WTC11 (cell line): ENCODE measurements around the gene GAB1. TPM values are rescaled to one million over a fixed set of nuclear protein-coding genes. Genes with fewer than 3 reads are reported as not detected.

Experiments used
- ATAC-seq: fragments of 200-7000 bp; cut with Tn5 transposase; 2 replicates; pipeline ENCODE4 v1.10.0; 2021; ENCODE audit warnings: mild to moderate bottlenecking, moderate library complexity
- CTCF ChIA-PET: fragments of 300-600 bp; sonication (Branson Sonifier 250); formaldehyde crosslinking; loops from one replicate; lab custom pipeline; 2021; ENCODE audit warnings: antibody characterized with exemption; lab: Charles Lee
- POLR2A ChIA-PET: fragments of 350-600 bp; sonication (Branson Sonifier 250); formaldehyde crosslinking; loops from one replicate; lab custom pipeline; 2021; ENCODE audit warnings: antibody characterized with exemption; lab: Charles Lee
- DNase-seq: peaks from one replicate; pipeline ENCODE4 v3.0.0; 2021; ENCODE audit warnings: low spot score
- H3K27ac Mint-ChIP-seq: 2 replicates; pipeline ENCODE4 v1.8.0; 2021; ENCODE audit warnings: mixed read lengths
- H3K27me3 Mint-ChIP-seq: 2 replicates; pipeline ENCODE4 v1.8.0; 2021; ENCODE audit warnings: low read depth, mild to moderate bottlenecking, moderate library complexity, mixed read lengths
- H3K36me3 Mint-ChIP-seq: 2 replicates; pipeline ENCODE4 v1.8.0; 2021; ENCODE audit warnings: mixed read lengths
- H3K4me1 Mint-ChIP-seq: 2 replicates; pipeline ENCODE4 v1.8.0; 2022; ENCODE audit warnings: mixed read lengths
- H3K4me3 Mint-ChIP-seq: 2 replicates; pipeline ENCODE4 v1.8.0; 2021; ENCODE audit warnings: mild to moderate bottlenecking, moderate library complexity, mixed read lengths
- H3K9me3 Mint-ChIP-seq: 2 replicates; pipeline ENCODE4 v1.8.0; 2021; ENCODE audit warnings: mixed read lengths
- CBFB ChIP-seq: sonication (generic); formaldehyde crosslinking; IDR thresholded peaks from 2 replicates; pipeline ENCODE4 v1.8.1; 2022; ENCODE audit warnings: mild to moderate bottlenecking, low read depth, missing genetic modification reagents
- CREB1 ChIP-seq: sonication (generic); formaldehyde crosslinking; IDR thresholded peaks from 2 replicates; pipeline ENCODE4 v1.8.0; 2023; ENCODE audit warnings: mild to moderate bottlenecking, missing genetic modification reagents
- E2F4 ChIP-seq: sonication (generic); formaldehyde crosslinking; IDR thresholded peaks from 2 replicates; pipeline ENCODE4 v1.8.1; 2022; ENCODE audit warnings: low read depth, mild to moderate bottlenecking, moderate library complexity, missing genetic modification reagents, borderline replicate concordance
- E2F5 ChIP-seq: sonication (generic); formaldehyde crosslinking; IDR thresholded peaks from 2 replicates; pipeline ENCODE4 v1.8.1; 2022; ENCODE audit warnings: mild to moderate bottlenecking, moderate library complexity, missing genetic modification reagents
- FOXJ3 ChIP-seq: sonication (generic); formaldehyde crosslinking; IDR thresholded peaks from 2 replicates; pipeline ENCODE4 v1.9.0; 2021; ENCODE audit warnings: missing genetic modification reagents, mild to moderate bottlenecking, borderline replicate concordance
- NR3C1 ChIP-seq: sonication (generic); formaldehyde crosslinking; conservative IDR thresholded peaks from 2 replicates; pipeline ENCODE4 v1.8.1; 2023; ENCODE audit warnings: low read depth, mild to moderate bottlenecking, missing genetic modification reagents
- TEAD4 ChIP-seq: sonication (generic); formaldehyde crosslinking; IDR thresholded peaks from 2 replicates; pipeline ENCODE4 v1.8.0; 2022; ENCODE audit warnings: mild to moderate bottlenecking, missing genetic modification reagents
- ZNF121 ChIP-seq: sonication (generic); formaldehyde crosslinking; IDR thresholded peaks from 2 replicates; pipeline ENCODE4 v1.8.0; 2023; ENCODE audit warnings: missing genetic modification reagents
- ZNF232 ChIP-seq: sonication (generic); formaldehyde crosslinking; IDR thresholded peaks from 2 replicates; pipeline ENCODE4 v1.8.0; 2022; ENCODE audit warnings: mild to moderate bottlenecking, missing genetic modification reagents
- ZNF671 ChIP-seq: fragments of 250-450 bp; sonication (Bioruptor Pico); IDR thresholded peaks from 2 replicates; pipeline ENCODE4 v1.8.0; 2021; ENCODE audit warnings: mild to moderate bottlenecking
- total RNA-seq: library from RNA; stranded (reverse); gene quantifications from 3 replicates; pipeline ENCODE4 v1.2.3, GENCODE V29; 2021
- TF ChIP-seq, protein P1 (sequence below): sonication (generic); formaldehyde crosslinking; IDR thresholded peaks from 2 replicates; pipeline ENCODE4 v1.8.0; 2022; ENCODE audit warnings: mild to moderate bottlenecking, missing genetic modification reagents
- TF ChIP-seq, protein P2 (sequence below): sonication (generic); formaldehyde crosslinking; conservative IDR thresholded peaks from 2 replicates; pipeline ENCODE4 v1.8.1; 2022; ENCODE audit warnings: mild to moderate bottlenecking, missing genetic modification reagents
- TF ChIP-seq, protein P3 (sequence below): fragments of 250-450 bp; sonication (Bioruptor Pico); IDR thresholded peaks from 2 replicates; pipeline ENCODE4 v1.9.0; 2021; ENCODE audit warnings: mild to moderate bottlenecking
- TF ChIP-seq, protein P4 (sequence below): sonication (generic); formaldehyde crosslinking; IDR thresholded peaks from 2 replicates; pipeline ENCODE4 v1.8.0; 2023; ENCODE audit warnings: missing genetic modification reagents, mild to moderate bottlenecking, borderline replicate concordance
- TF ChIP-seq, protein P5 (sequence below): sonication (generic); formaldehyde crosslinking; IDR thresholded peaks from 2 replicates; pipeline ENCODE4 v1.8.0; 2022; ENCODE audit warnings: mild to moderate bottlenecking, missing genetic modification reagents
- TF ChIP-seq, protein P6 (sequence below): fragments of 250-450 bp; sonication (Bioruptor Pico); conservative IDR thresholded peaks from 2 replicates; pipeline ENCODE4 v1.9.0; 2021; ENCODE audit warnings: mild to moderate bottlenecking

Gene GAB1
- total RNA-seq, 1 experiment from 2014 or later: 17.4 TPM

GRCh38 chr4:143372093-143372915 is 35.6 kb downstream of the GAB1 start (continued):
- TF ChIP-seq NR3C1 (CRISPR knock-in tag): no peak
- TF ChIP-seq ZNF121 (CRISPR knock-in tag): no peak
- TF ChIP-seq, protein P1, sequence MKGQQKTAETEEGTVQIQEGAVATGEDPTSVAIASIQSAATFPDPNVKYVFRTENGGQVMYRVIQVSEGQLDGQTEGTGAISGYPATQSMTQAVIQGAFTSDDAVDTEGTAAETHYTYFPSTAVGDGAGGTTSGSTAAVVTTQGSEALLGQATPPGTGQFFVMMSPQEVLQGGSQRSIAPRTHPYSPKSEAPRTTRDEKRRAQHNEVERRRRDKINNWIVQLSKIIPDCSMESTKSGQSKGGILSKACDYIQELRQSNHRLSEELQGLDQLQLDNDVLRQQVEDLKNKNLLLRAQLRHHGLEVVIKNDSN (CRISPR knock-in tag): no peak
- TF ChIP-seq, all 79 proteins: peak for 0

GRCh38 chr4:143374255-143374654 is 37.6 kb downstream of the GAB1 start:
- H3K36me3 Mint-ChIP-seq: peaks cover 21% of the 10 kb centered on the region
- H3K4me3 Mint-ChIP-seq: no peak overlapping the region
- no peak for DNase-seq
- ATAC-seq: no peak
- peaks cover 46% of the 10 kb centered on the region for H3K4me1 Mint-ChIP-seq
- CTCF ChIA-PET: no interaction called here
- TF ChIP-seq ZNF671 (CRISPR knock-in tag): no peak
- TF ChIP-seq E2F4: no peak
- TF ChIP-seq, protein P2, sequence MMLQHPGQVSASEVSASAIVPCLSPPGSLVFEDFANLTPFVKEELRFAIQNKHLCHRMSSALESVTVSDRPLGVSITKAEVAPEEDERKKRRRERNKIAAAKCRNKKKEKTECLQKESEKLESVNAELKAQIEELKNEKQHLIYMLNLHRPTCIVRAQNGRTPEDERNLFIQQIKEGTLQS (CRISPR knock-in tag): no peak
- TF ChIP-seq, protein P3, sequence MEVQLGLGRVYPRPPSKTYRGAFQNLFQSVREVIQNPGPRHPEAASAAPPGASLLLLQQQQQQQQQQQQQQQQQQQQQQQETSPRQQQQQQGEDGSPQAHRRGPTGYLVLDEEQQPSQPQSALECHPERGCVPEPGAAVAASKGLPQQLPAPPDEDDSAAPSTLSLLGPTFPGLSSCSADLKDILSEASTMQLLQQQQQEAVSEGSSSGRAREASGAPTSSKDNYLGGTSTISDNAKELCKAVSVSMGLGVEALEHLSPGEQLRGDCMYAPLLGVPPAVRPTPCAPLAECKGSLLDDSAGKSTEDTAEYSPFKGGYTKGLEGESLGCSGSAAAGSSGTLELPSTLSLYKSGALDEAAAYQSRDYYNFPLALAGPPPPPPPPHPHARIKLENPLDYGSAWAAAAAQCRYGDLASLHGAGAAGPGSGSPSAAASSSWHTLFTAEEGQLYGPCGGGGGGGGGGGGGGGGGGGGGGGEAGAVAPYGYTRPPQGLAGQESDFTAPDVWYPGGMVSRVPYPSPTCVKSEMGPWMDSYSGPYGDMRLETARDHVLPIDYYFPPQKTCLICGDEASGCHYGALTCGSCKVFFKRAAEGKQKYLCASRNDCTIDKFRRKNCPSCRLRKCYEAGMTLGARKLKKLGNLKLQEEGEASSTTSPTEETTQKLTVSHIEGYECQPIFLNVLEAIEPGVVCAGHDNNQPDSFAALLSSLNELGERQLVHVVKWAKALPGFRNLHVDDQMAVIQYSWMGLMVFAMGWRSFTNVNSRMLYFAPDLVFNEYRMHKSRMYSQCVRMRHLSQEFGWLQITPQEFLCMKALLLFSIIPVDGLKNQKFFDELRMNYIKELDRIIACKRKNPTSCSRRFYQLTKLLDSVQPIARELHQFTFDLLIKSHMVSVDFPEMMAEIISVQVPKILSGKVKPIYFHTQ (CRISPR knock-in tag): no peak
- no peak for TF ChIP-seq E2F5 (CRISPR knock-in tag)
- TF ChIP-seq, protein P4, sequence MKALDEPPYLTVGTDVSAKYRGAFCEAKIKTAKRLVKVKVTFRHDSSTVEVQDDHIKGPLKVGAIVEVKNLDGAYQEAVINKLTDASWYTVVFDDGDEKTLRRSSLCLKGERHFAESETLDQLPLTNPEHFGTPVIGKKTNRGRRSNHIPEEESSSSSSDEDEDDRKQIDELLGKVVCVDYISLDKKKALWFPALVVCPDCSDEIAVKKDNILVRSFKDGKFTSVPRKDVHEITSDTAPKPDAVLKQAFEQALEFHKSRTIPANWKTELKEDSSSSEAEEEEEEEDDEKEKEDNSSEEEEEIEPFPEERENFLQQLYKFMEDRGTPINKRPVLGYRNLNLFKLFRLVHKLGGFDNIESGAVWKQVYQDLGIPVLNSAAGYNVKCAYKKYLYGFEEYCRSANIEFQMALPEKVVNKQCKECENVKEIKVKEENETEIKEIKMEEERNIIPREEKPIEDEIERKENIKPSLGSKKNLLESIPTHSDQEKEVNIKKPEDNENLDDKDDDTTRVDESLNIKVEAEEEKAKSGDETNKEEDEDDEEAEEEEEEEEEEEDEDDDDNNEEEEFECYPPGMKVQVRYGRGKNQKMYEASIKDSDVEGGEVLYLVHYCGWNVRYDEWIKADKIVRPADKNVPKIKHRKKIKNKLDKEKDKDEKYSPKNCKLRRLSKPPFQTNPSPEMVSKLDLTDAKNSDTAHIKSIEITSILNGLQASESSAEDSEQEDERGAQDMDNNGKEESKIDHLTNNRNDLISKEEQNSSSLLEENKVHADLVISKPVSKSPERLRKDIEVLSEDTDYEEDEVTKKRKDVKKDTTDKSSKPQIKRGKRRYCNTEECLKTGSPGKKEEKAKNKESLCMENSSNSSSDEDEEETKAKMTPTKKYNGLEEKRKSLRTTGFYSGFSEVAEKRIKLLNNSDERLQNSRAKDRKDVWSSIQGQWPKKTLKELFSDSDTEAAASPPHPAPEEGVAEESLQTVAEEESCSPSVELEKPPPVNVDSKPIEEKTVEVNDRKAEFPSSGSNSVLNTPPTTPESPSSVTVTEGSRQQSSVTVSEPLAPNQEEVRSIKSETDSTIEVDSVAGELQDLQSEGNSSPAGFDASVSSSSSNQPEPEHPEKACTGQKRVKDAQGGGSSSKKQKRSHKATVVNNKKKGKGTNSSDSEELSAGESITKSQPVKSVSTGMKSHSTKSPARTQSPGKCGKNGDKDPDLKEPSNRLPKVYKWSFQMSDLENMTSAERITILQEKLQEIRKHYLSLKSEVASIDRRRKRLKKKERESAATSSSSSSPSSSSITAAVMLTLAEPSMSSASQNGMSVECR (CRISPR knock-in tag): no peak
- TF ChIP-seq CBFB: no peak
- no peak for TF ChIP-seq FOXJ3 (CRISPR knock-in tag)
- TF ChIP-seq TEAD4 (CRISPR knock-in tag): no peak
- TF ChIP-seq, protein P5, sequence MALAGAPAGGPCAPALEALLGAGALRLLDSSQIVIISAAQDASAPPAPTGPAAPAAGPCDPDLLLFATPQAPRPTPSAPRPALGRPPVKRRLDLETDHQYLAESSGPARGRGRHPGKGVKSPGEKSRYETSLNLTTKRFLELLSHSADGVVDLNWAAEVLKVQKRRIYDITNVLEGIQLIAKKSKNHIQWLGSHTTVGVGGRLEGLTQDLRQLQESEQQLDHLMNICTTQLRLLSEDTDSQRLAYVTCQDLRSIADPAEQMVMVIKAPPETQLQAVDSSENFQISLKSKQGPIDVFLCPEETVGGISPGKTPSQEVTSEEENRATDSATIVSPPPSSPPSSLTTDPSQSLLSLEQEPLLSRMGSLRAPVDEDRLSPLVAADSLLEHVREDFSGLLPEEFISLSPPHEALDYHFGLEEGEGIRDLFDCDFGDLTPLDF: no peak
- TF ChIP-seq, protein P6, sequence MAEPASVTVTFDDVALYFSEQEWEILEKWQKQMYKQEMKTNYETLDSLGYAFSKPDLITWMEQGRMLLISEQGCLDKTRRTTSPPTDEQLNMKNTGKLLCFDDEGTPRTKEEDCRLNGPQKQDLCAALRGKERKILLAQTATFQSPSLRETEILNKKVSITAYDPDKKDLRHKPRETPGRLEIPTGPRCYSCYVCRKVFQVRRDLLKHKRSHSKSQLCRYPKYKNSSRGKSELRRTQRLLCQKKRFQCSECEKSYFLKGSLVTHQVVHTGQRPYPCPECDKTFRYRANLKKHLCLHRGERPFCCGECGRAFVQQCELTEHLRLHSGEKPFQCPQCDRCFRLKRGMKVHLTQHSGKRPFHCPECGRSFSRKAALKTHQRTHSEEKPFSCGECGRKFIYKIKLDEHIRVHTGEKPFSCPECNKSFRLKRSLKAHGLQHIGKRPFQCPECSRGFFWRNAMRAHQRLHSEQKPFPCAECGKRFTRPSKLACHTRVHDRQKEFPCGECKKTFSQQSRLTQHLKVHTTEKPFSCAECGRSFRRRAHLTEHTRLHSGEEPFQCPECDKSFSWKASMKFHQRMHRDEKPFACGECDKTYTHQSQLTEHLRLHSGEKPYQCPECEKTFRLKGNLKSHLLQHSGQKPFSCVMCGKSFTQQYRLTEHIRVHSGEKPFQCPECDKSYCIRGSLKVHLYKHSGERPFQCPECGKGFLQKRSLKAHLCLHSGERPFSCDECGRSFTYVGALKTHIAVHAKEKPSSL (CRISPR knock-in tag): no peak
- TF ChIP-seq CREB1 (CRISPR knock-in tag): no peak
- no peak for TF ChIP-seq ZNF232 (CRISPR knock-in tag)
- TF ChIP-seq, all 79 proteins: peak for 0
- Mint-ChIP-seq H3K27ac (no peak overlapping the region), H3K9me3 (peaks cover 15% of the 10 kb centered on the region), H3K27me3 (no peaks in the 10 kb centered on the region)
- POLR2A ChIA-PET: no interaction called here
